ENCODE results near the gene TTC28.

The TTC28 gene

GRCh38 chr22:28024422-28024888, 655.2 kb downstream of the TTC28 start:
- ATAC-seq (replicated peaks), result no peak

GRCh38 chr22:28023774-28024173, 655.9 kb downstream of the TTC28 start:
- H3K4me3 Mint-ChIP-seq, result no peak overlapping the region
- peaks cover 5 to 11% of the 10 kb centered on the region in 2 donors for H3K4me1 Mint-ChIP-seq
- no peak for ATAC-seq (replicated peaks)
- peaks cover 0 to 3% of the 10 kb centered on the region in 2 donors for H3K27me3 Mint-ChIP-seq
- no peaks in the 10 kb centered on the region for H3K9me3 Mint-ChIP-seq
- H3K36me3 Mint-ChIP-seq, result no peaks in the 10 kb centered on the region
- H3K27ac Mint-ChIP-seq, result no peak overlapping the region
- DNase-seq, result no peak

More at GRCh38 chr22:28024422-28024888, 655.2 kb downstream of the TTC28 start:
- DNase-seq, result no peak
- H3K27ac Mint-ChIP-seq, result peak overlapping the region; percentile 16
- H3K4me1 Mint-ChIP-seq, result peaks cover 5 to 9% of the 10 kb centered on the region in 2 donors
- H3K36me3 Mint-ChIP-seq, result no peaks in the 10 kb centered on the region
- no peaks in the 10 kb centered on the region for H3K9me3 Mint-ChIP-seq
- H3K4me3 Mint-ChIP-seq, result no peak overlapping the region
- H3K27me3 Mint-ChIP-seq, result peaks cover 0 to 3% of the 10 kb centered on the region in 2 donors

- no peak overlapping the region for H3K4me3 Mint-ChIP-seq
- ATAC-seq (replicated peaks) (no peak), DNase-seq (no peak)
- no peak overlapping the region for H3K27ac Mint-ChIP-seq
- H3K4me1 Mint-ChIP-seq, result peaks cover 5 to 11% of the 10 kb centered on the region in 2 donors
- no peaks in the 10 kb centered on the region for H3K9me3 Mint-ChIP-seq
- H3K27me3 Mint-ChIP-seq, result peaks cover 0 to 3% of the 10 kb centered on the region in 2 donors
- H3K36me3 Mint-ChIP-seq, result no peaks in the 10 kb centered on the region
Observed at GRCh38 chr22:28023036-28023435, 656.6 kb downstream of the TTC28 start.

- H3K4me1 Mint-ChIP-seq, result peaks cover 5 to 11% of the 10 kb centered on the region in 2 donors
- H3K4me3 Mint-ChIP-seq, result no peak overlapping the region
- H3K36me3 Mint-ChIP-seq, result no peaks in the 10 kb centered on the region
- H3K27ac Mint-ChIP-seq, result no peak overlapping the region
- ATAC-seq (replicated peaks), result no peak
- no peak for DNase-seq
- peaks cover 0 to 3% of the 10 kb centered on the region in 2 donors for H3K27me3 Mint-ChIP-seq
- H3K9me3 Mint-ChIP-seq, result no peaks in the 10 kb centered on the region
Observed at GRCh38 chr22:28021998-28022660, 657.5 kb downstream of the TTC28 start.

- Mint-ChIP-seq H3K4me1 (peaks cover 5 to 11% of the 10 kb centered on the region in 2 donors), H3K4me3 (no peak overlapping the region), H3K27ac (no peak overlapping the region), H3K27me3 (peaks cover 0 to 3% of the 10 kb centered on the region in 2 donors), H3K9me3 (no peaks in the 10 kb centered on the region), H3K36me3 (no peaks in the 10 kb centered on the region)
- DNase-seq, result no peak
- ATAC-seq (replicated peaks), result no peak
Observed at GRCh38 chr22:28021116-28021997, 658.3 kb downstream of the TTC28 start.

- peak overlapping the region; percentile 67 for H3K27ac Mint-ChIP-seq
- H3K4me3 Mint-ChIP-seq, result no peak overlapping the region
- ATAC-seq (replicated peaks) (peak; percentile 88 to 90), DNase-seq (peak; percentile 39)
- H3K36me3 Mint-ChIP-seq, result no peaks in the 10 kb centered on the region
- H3K27me3 Mint-ChIP-seq, result peaks cover 0 to 3% of the 10 kb centered on the region in 2 donors
- H3K9me3 Mint-ChIP-seq, result no peaks in the 10 kb centered on the region
- H3K4me1 Mint-ChIP-seq, result peaks cover 5 to 11% of the 10 kb centered on the region in 2 donors
Observed at GRCh38 chr22:28019881-28020861, 659.5 kb downstream of the TTC28 start.

GRCh38 chr22:28019360-28019759, 660.3 kb downstream of the TTC28 start:
- ATAC-seq (replicated peaks), result peak; percentile 33 to 48
- H3K9me3 Mint-ChIP-seq, result no peaks in the 10 kb centered on the region
- peaks cover 5 to 11% of the 10 kb centered on the region in 2 donors for H3K4me1 Mint-ChIP-seq
- no peaks in the 10 kb centered on the region for H3K36me3 Mint-ChIP-seq
- no peak overlapping the region for H3K4me3 Mint-ChIP-seq
- H3K27me3 Mint-ChIP-seq, result peaks cover 0 to 3% of the 10 kb centered on the region in 2 donors
- no peak for DNase-seq
- no peak overlapping the region for H3K27ac Mint-ChIP-seq

GRCh38 chr22:28018461-28018927, 661.1 kb downstream of the TTC28 start:
- Mint-ChIP-seq H3K27me3 (peaks cover 0 to 3% of the 10 kb centered on the region in 2 donors), H3K4me3 (no peak overlapping the region), H3K36me3 (no peaks in the 10 kb centered on the region), H3K9me3 (no peaks in the 10 kb centered on the region), H3K4me1 (peaks cover 5 to 11% of the 10 kb centered on the region in 2 donors), H3K27ac (no peak overlapping the region)
- ATAC-seq (replicated peaks) (no peak), DNase-seq (no peak)

GRCh38 chr22:28017859-28018258, 661.8 kb downstream of the TTC28 start:
- Mint-ChIP-seq H3K27me3 (peaks cover 0 to 3% of the 10 kb centered on the region in 2 donors), H3K9me3 (no peaks in the 10 kb centered on the region), H3K4me1 (peaks cover 5 to 11% of the 10 kb centered on the region in 2 donors), H3K36me3 (no peaks in the 10 kb centered on the region), H3K27ac (no peak overlapping the region), H3K4me3 (no peak overlapping the region)
- DNase-seq (no peak), ATAC-seq (replicated peaks) (no peak)

GRCh38 chr22:28017558-28017820, 662.2 kb downstream of the TTC28 start:
- Mint-ChIP-seq H3K27ac (no peak overlapping the region), H3K4me3 (no peak overlapping the region), H3K9me3 (no peaks in the 10 kb centered on the region), H3K4me1 (peaks cover 5 to 11% of the 10 kb centered on the region in 2 donors), H3K27me3 (peaks cover 0 to 3% of the 10 kb centered on the region in 2 donors), H3K36me3 (no peaks in the 10 kb centered on the region)
- DNase-seq, result no peak
- no peak for ATAC-seq (replicated peaks)

- Mint-ChIP-seq H3K27ac (no peak overlapping the region), H3K4me3 (no peak overlapping the region), H3K27me3 (no peaks in the 10 kb centered on the region), H3K36me3 (no peaks in the 10 kb centered on the region), H3K4me1 (peaks cover 5 to 11% of the 10 kb centered on the region in 2 donors), H3K9me3 (no peaks in the 10 kb centered on the region)
- DNase-seq, result no peak
- no peak for ATAC-seq (replicated peaks)
Observed at GRCh38 chr22:28016781-28017557, 662.7 kb downstream of the TTC28 start.

- H3K4me3 Mint-ChIP-seq, result no peak overlapping the region
- DNase-seq (no peak), ATAC-seq (replicated peaks) (no peak)
- no peaks in the 10 kb centered on the region for H3K27me3 Mint-ChIP-seq
- no peaks in the 10 kb centered on the region for H3K9me3 Mint-ChIP-seq
- peaks cover 5 to 11% of the 10 kb centered on the region in 2 donors for H3K4me1 Mint-ChIP-seq
- no peaks in the 10 kb centered on the region for H3K36me3 Mint-ChIP-seq
- no peak overlapping the region for H3K27ac Mint-ChIP-seq
Observed at GRCh38 chr22:28015676-28016601, 663.7 kb downstream of the TTC28 start.

Data from stimulated activated naive B cell treated with anti-CD40 and anti-IgM and Interleukin-4, amounts not matched to agents 10 μg/mL and 1 μg/mL and 100 μg/mL, for 72 hours (primary cell).